Activated CD4-positive, alpha-beta T cell treated with anti-CD3 and anti-CD28 coated beads for 36 hours (primary cell): ENCODE measurements around the gene CLDND2. TPM values are rescaled to one million over a fixed set of nuclear protein-coding genes. Genes with fewer than 3 reads are reported as not detected.

Experiments used
- ATAC-seq: fragments of 200-7000 bp; cut with Tn5 transposase; one replicate; pipeline ENCODE4 v1.10.0; 2021; ENCODE audit warnings: mild to moderate bottlenecking, moderate library complexity
- CTCF ChIA-PET: fragments of 350-600 bp; sonication (Branson Sonifier 250); formaldehyde crosslinking; loops from one replicate; lab custom pipeline; 2021; ENCODE audit warnings: antibody characterized with exemption; lab: Charles Lee
- POLR2A ChIA-PET: fragments of 350-600 bp; sonication (Branson Sonifier 250); formaldehyde crosslinking; loops from one replicate; lab custom pipeline; 2021; ENCODE audit warnings: antibody characterized with exemption, inconsistent platforms; lab: Charles Lee
- DNase-seq: peaks from one replicate; pipeline ENCODE4 v3.0.0-alpha.2; 2020
- H3K27ac Mint-ChIP-seq: one replicate; pipeline ENCODE4 v1.8.0; 2021; ENCODE audit warnings: mixed read lengths
- H3K27me3 Mint-ChIP-seq: one replicate; pipeline ENCODE4 v1.8.0; 2021; ENCODE audit warnings: mixed read lengths
- H3K36me3 Mint-ChIP-seq: one replicate; pipeline ENCODE4 v1.8.0; 2021; ENCODE audit warnings: low read depth, mixed read lengths
- H3K4me1 Mint-ChIP-seq: one replicate; pipeline ENCODE4 v1.8.0; 2021; ENCODE audit warnings: mixed read lengths
- H3K4me3 Mint-ChIP-seq: one replicate; pipeline ENCODE4 v1.8.0; 2021; ENCODE audit warnings: mild to moderate bottlenecking, moderate library complexity, mixed read lengths
- H3K9me3 Mint-ChIP-seq: one replicate; pipeline ENCODE4 v1.8.0; 2021; ENCODE audit warnings: low read depth, mixed read lengths
- intact Hi-C, 2 experiments: fragments of 100-400 bp; cut with DNase I in 1 of 2; cut with micrococcal nuclease in 1 of 2; formaldehyde crosslinking; loops; one replicate each; pipeline versions ENCODE4 v1.14.2 to v1.15.1; 2022 to 2024; cut with DNase I, micrococcal nuclease
- total RNA-seq, 2 experiments: library from RNA; stranded (reverse); gene quantifications; one replicate each; pipeline ENCODE4 v1.2.3, GENCODE V29; 2021

CLDND2 gene
- total RNA-seq, 2 experiments from 2014 or later = 3.2 to 4.9 TPM

DNA sequence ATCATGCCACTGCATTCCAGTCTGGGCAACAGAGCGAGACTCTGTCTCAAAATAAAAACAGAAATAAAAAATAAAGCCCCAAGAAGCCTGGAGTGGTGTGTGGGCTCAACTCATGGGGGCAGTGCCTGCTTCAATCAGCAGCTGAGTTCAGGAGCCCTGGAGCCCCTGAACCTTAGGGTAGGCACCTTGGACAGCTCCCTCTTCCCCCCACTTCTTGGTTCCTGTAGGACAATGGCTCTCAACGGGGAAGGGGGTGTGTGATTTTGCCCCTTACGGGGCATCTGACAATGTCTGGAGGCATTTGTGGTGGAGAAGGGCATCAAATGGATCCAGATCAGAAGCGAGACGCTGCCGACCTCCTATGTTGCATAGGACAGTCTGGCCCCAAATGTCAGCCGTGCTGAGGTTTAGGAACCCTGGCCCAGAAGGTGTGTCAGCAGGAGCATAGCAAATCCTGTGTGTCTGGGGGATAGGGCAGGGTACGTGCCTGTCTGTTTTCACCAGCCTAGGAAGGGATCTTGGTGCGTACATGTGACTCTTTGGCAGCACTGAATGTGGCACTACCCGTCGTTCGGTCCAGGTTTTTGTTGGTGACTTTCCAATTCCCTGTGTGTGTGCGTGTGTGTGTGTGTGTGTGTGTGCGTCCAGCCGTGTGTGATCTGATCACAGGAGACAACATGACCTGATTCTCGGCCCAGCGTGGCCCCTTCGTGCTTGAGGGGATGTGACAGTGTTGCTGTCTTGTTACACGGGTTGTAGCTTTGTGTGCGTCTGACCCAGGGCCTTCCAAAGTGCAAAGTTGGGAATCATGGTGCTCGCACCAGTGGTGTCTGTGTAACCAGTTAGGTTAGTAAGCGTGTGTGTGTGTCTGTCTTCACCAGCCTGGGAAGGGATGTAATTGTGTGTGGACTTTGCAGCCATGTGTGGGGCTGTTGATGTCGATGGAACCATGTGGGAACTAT is 49.8 kb downstream of the CLDND2 start:
- peaks cover 6% of the 10 kb centered on the region for H3K9me3 Mint-ChIP-seq

DNA sequence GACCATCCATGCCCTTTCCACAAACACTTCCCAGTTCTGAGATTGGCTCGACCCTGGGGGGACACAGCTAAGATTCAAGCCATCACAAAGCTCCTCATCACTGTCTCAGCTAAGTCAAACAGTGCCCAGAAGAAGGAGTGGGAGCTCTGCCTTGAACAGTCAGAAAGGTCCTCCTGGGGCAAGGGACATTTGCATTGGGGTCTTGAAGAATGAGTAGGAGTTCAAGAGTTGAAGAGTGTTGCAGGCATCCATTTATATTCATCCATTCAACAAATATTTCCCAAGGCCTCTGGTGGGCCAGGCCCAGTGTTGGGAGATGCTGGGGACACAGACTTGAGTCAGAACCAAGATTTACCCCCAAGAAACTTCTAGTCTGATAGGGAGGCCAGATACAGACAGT is 50.8 kb downstream of the CLDND2 start:
- Mint-ChIP-seq H3K36me3 (no peaks in the 10 kb centered on the region), H3K4me1 (no peaks in the 10 kb centered on the region), H3K27me3 (peaks cover 39% of the 10 kb centered on the region), H3K27ac (no peak overlapping the region), H3K4me3 (no peak overlapping the region), H3K9me3 (peaks cover 6% of the 10 kb centered on the region)
- DNase-seq (no peak), ATAC-seq (no peak)
- POLR2A ChIA-PET = no interaction called here
- CTCF ChIA-PET = interaction anchor here (0.7 to 1.3 kb wide), 4 partner anchors 59 to 340 kb away, joined by 3 read pairs; no protein-coding TSS in a partner anchor
- intact Hi-C loops = no loop called here

More for the DNA sequence above, 49.8 kb downstream of the CLDND2 start:
- ChIA-PET CTCF (no interaction called here), POLR2A (no interaction called here)
- no peak overlapping the region for H3K27ac Mint-ChIP-seq
- no peak for DNase-seq
- no peak for ATAC-seq
- no peaks in the 10 kb centered on the region for H3K4me1 Mint-ChIP-seq
- H3K4me3 Mint-ChIP-seq = no peak overlapping the region
- peaks cover 38% of the 10 kb centered on the region for H3K27me3 Mint-ChIP-seq
- intact Hi-C loops = no loop called here
- H3K36me3 Mint-ChIP-seq = no peaks in the 10 kb centered on the region

DNA sequence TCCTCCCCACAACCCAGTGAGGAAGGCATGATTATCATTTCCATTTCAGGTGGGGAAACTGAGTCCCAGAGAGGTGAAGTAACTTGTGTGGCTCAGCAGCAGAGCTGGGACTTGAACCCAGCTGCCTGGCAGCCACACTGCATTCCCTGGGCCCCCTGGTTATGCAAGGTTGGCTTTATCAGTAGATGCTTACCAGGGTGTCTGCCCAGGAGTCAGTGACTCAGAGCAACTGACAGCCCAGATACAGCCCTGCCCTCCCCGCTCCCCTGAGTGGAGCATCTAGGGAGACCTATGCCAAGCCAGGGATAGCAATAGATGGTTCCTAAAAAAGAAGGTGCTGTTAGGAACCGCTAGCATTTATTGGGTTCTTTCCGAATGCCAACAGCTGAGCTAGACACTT is 51.4 kb downstream of the CLDND2 start:
- ATAC-seq = no peak
- ChIA-PET POLR2A (no interaction called here), CTCF (interaction anchor here (0.7 to 1.3 kb wide), 4 partner anchors 58 to 341 kb away, joined by 3 read pairs; no protein-coding TSS in a partner anchor)
- no peak for DNase-seq
- no peak overlapping the region for H3K4me3 Mint-ChIP-seq
- H3K27ac Mint-ChIP-seq = no peak overlapping the region
- H3K4me1 Mint-ChIP-seq = no peaks in the 10 kb centered on the region
- H3K27me3 Mint-ChIP-seq = peaks cover 37% of the 10 kb centered on the region
- H3K36me3 Mint-ChIP-seq = no peaks in the 10 kb centered on the region
- peaks cover 6% of the 10 kb centered on the region for H3K9me3 Mint-ChIP-seq
- intact Hi-C loops = no loop called here

Other genes with a start within 250 kb of the CLDND2 start
- under 1 TPM; 0.37 to 0.49 TPM for gene SIGLEC9, start 244.1 kb downstream of the CLDND2 start, total RNA-seq
- gene SIGLEC7, start 226.7 kb downstream of the CLDND2 start, total RNA-seq = not detected
- gene CD33, start 143.9 kb downstream of the CLDND2 start, total RNA-seq = under 1 TPM; 0.26 to 0.27 TPM
- gene SIGLECL1, start 117.9 kb downstream of the CLDND2 start, total RNA-seq = not detected
- under 1 TPM; 0.18 to 0.28 TPM for gene IGLON5, start 57.4 kb downstream of the CLDND2 start, total RNA-seq
- gene VSIG10L, start 26.9 kb downstream of the CLDND2 start, total RNA-seq = 1 to 10 TPM; 4.5 to 4.6 TPM
- gene ETFB, start 2.6 kb downstream of the CLDND2 start, total RNA-seq = 100 to 1,000 TPM; 108 to 172 TPM
- gene NKG7, start 3.7 kb upstream of the CLDND2 start, total RNA-seq = 100 to 1,000 TPM in 1 of 2 experiments, 10 to 100 TPM in 1; 92.1 to 125 TPM
- gene LIM2, start 19.0 kb upstream of the CLDND2 start, total RNA-seq = under 1 TPM in 1 of 2 experiments, not detected in 1; 0.27 TPM
- under 1 TPM in 1 of 2 experiments, not detected in 1; 0.33 TPM for gene C19orf84, start 21.6 kb upstream of the CLDND2 start, total RNA-seq
- gene SIGLEC10, start 48.6 kb upstream of the CLDND2 start, total RNA-seq = under 1 TPM; 0.48 to 0.65 TPM
- gene SIGLEC8, start 89.5 kb upstream of the CLDND2 start, total RNA-seq = not detected
- gene CEACAM18, start 109.5 kb upstream of the CLDND2 start, total RNA-seq = not detected
- 1 to 10 TPM; 1.2 to 1.9 TPM for gene SIGLEC12, start 132.8 kb upstream of the CLDND2 start, total RNA-seq
- not detected for gene SIGLEC6, start 162.7 kb upstream of the CLDND2 start, total RNA-seq
- gene ZNF175, start 202.3 kb upstream of the CLDND2 start, total RNA-seq = 1 to 10 TPM; 5.9 to 9.6 TPM